ENCODE measurements around the gene FIGLA. TPM values are rescaled to one million over a fixed set of nuclear protein-coding genes. Genes with fewer than 3 reads are reported as not detected.
"Not testable (repeated sequence)": the region's sequence is repeated elsewhere in the genome, so short reads cannot be mapped to it uniquely, and the experiment has no call there.

The FIGLA gene
- polyA plus RNA-seq, 4 donors = not detected

DNA sequence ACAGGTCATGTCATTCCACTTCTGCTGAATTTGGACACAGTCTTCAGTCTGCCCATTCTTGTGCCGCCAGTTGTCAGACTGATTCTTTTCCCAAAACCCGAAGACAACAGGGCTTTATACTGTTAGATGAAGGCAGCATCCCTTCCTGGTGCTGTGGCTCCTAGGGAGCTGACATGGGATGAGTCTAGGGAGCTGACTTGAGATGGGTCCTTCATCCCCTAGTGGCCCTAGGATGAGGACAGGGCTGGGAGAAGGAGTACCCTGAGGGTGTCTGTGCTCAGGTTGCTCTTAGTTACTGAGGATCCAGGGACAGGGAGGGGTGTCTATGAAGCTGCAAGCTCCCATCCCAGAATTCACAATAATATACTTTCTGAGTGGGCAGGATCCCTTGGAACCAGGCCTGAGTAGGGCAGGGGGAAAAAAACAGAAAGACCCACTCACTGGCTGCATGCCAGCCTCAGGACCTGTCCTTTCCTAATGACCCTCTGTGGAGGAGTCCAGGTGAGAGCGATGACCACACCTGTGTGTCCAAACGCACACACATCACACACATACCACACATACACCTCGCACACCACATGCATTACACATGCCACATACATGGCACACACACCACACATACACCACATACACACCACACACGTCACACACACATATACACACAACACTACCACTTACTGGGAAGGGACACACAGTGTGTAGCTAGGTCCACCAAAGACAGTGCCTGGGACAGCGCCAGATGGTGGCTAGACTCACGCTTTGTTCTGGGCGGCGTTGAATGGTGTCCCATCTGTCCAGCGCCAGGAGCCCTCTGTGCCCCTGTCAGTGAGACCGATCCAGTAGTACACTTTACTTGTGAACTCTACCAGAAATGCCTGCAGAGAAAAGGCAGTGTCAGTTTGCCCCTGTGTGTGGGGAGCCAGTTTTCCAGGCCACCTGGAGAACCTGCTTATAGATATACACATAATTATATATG, 18.8 kb upstream of the FIGLA start:
- DNase-seq (ENCODE audit: low read depth in 4 of 4, low spot score in 3 of 4) = no peak

GRCh38 chr2:70807828-70808118, 17.3 kb upstream of the FIGLA start:
- no peak for DNase-seq (ENCODE audit: low read depth in 4 of 4, low spot score in 3 of 4)

DNA sequence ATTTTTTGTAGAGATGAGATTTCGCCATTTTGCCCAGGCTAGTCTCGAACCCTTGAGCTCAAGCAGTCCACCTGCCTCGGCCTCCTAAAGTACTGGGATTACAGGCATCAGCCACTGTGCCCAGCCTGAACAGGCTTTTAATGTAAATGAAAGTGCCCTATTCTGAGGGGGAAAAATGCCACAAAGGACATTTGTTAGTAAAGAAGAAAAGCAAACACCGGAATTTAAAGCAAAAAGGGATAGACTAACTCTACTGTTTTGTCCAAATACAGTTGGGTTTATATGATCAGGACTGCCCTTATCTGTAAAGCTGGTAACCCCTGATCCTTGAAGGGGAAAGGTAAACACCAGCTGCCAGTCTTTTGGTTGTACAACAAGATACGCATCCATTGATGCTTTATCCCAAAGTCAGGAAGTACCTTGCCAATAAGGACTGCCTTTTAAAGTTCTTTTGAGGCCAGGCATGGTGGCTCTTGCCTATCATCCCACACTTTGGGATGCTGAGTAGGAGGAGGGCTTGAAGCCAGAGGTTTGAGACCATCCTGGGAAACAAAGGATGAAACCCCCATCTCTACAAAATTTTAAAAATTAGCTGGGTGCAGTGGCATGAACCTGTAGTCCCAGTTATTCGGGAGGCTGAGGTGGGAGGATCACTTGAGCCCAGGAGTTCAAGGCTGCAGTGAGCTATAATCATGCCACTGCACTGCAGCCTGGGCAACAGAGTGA, 16.8 kb upstream of the FIGLA start:
- DNase-seq (ENCODE audit: low read depth in 4 of 4, low spot score in 3 of 4) = no peak

GRCh38 chr2:70806620-70807019, 16.2 kb upstream of the FIGLA start:
- no peak for DNase-seq (ENCODE audit: low read depth in 4 of 4, low spot score in 3 of 4)

DNA sequence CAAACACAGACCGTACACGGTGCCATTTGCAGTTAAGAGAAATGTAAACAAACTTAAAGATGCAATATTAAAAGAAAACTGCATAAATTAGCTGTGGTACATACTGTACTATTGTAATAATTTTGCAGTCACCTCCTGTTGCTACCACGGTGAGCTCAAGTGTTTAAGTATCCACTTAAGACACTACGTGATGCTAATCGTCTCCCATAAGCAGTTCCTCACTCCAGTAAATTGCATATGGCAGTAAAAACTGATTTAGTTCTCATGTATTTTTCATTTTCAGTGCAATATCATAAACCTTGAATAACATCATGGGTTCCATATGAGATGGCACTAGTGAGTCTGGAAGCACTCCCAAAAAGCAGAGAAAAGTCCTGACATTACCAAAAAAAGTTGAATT, 15.6 kb upstream of the FIGLA start:
- no peak for DNase-seq (ENCODE audit: low read depth in 4 of 4, low spot score in 3 of 4)

DNA sequence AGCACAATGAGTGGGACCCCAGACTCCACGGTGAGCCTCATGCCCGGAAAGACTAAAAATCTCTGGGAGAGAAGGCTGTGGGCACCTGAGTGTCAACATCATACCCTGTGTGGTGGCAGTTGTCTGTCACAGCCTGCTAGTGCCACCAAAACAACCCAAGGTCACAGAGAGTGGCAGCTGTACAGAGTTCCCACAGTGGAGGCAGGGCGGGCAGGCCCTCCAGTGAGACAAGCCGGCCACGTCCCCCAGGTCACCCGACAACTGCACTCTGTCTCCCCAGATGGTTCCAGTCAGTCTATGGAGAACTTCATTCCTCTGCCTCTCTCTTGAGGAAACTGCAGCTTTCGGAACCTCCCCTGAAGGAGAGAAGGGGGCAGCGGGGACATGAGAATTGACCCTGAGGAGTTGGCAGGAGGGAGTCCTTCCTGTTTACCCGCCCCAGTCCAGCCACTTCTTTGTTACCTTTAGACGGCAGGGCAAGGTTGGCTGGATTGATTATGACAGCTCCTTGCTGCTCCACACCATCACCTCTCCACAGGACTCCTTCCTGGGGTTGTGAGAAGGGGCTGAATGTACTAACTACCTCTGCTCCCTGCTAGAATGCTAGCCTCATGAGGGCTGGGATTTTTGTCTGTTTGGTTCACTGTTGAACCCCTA, 11.3 kb upstream of the FIGLA start:
- DNase-seq (ENCODE audit: low read depth in 4 of 4, low spot score in 3 of 4) = no peak

- no peak for DNase-seq (ENCODE audit: low read depth in 4 of 4, low spot score in 3 of 4)
These were observed 9.3 kb upstream of the FIGLA start for GRCh38 chr2:70799706-70800105.

GRCh38 chr2:70797996-70798395, 7.6 kb upstream of the FIGLA start:
- not testable (repeated sequence) for DNase-seq (ENCODE audit: low read depth in 4 of 4, low spot score in 3 of 4)

DNA sequence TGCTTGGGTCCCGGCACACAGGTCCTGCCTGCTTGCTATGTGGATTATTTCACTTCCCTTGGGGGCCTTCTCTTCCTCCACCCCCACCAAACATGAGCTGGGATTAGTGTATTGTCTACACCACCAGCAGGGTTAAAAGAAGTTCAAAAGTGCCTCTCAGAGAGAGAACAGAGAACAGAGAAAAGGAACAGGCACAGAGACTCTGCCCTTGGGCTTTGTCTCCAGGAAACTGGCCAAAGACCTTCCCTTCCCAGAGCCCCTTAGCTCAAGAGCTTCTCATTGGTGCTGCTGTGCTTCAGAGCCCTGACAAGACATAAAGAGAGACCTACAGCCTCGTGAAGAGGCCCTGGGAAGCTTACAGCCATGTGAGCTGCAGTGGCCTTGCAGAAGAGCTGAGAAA, 7.1 kb upstream of the FIGLA start:
- DNase-seq (ENCODE audit: low read depth in 4 of 4, low spot score in 3 of 4) = no peak

GRCh38 chr2:70796262-70796661, 5.8 kb upstream of the FIGLA start:
- no peak for DNase-seq (ENCODE audit: low read depth in 4 of 4, low spot score in 3 of 4)

GRCh38 chr2:70795164-70795995, 4.9 kb upstream of the FIGLA start:
- DNase-seq (ENCODE audit: low read depth in 4 of 4, low spot score in 3 of 4) = no peak

DNA sequence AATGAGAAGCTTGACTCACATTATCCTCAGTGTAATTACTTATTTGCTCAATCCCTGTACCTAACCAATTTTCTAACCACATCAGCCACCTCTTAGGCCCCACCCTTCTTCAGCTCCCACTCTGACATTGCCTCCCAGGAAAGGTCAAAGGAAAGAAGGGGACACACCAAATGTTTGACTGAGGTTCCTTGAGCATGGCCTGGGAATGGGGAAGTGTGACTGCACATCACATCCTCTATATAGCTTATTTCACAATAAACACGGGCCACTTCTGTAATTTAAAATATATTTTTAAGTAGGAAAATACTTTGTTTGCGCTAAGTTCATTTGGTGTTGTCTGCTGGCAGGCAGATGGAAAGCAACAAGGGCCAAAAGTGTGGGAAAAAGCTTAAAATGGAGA, 3.0 kb upstream of the FIGLA start:
- no peak for DNase-seq (ENCODE audit: low read depth in 4 of 4, low spot score in 3 of 4)

DNA sequence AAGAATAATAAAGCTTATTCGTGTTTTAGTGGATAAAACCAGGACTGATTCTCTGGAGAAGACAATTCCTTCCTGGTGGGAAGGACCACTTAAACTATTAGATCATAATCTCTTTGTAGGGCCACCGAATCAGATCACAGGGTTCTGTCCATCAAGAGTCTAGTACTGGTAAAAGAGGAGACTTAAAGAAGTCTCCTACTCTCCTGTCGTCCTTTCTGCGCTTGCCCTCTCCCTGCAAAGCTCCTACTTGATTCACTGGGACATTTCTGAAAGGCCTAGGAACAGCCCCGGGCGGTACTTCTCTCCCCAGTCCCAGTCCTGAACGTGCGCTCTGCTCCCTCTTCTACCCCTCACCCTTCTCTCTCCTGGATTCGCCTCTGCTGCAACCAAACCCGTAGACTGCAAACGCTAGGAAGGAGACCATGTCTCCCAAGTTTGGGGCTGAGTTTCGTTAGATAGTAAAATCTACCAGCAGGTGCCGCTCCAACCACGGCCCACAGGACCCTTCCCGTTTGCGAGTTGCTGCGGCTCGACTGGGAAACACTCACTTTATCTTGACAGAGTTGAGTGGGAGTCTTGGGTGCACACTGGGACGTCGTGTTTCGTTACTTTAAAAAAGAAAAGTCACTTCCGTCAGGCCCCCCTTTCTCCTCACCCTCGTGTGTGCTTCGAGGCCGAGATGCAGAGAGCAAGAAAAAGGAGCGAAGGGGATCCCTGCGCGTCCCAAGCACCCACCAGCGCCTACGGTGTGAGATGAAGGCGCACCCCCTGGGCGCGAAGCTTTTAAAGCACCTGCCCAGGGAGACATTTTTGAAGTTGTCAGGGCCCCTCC, 923 bp downstream of the FIGLA start:
- no peak for DNase-seq (ENCODE audit: low read depth in 4 of 4, low spot score in 3 of 4)

- no peak for DNase-seq (ENCODE audit: low read depth in 4 of 4, low spot score in 3 of 4)
These were observed 5.1 kb downstream of the FIGLA start for GRCh38 chr2:70785137-70785911.

- DNase-seq (ENCODE audit: low read depth in 4 of 4, low spot score in 3 of 4) = no peak
These were observed 6.1 kb downstream of the FIGLA start for GRCh38 chr2:70784320-70784719.

DNA sequence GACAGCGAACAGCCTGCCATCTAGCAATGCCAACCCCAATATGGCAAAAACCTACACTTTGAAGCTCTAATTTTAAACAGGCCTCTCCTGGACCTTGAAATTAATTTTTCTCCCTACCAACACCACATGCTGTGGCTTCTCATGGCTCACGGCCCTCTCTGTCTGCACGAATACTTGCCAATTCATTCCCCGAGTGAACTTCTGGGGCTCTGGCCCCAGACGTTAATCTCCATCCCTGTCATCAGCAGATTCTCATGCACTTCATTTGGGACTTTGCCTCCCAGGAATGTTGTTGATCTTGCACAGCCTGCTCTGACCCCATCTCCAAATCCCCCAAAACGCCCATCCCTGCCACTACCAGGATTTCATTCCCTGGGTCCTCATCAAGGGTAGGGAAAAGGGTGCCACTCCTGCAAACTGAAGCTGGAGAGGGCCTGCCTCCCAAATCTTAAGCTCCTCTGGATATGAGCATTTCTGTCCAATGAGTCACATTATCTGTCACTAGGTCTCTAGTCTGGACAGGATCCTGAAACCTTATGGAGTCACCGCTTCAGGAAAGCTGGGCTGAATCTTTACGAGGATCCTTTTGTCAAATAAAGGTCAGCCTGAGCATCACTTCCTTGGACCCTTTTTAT, 10.4 kb downstream of the FIGLA start:
- DNase-seq (ENCODE audit: low read depth in 4 of 4, low spot score in 3 of 4) = no peak

DNA sequence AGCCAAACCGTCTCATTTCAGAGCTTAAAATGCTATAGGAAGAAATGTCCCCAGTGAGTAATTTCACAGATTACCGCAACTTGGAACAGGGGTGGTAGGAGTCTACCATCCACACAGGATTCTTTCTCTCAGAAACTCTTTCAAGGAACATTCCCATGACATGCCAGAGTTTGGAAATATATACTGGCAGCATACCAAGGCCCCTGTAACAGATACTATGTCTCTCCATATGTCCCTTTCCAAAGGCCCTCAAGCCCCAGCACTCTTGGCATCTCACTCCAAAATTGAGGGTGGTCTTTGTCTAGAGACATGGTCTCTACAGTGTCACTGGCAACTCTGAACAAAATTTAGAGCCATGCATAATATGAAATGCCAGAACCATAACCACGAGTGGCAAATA, 11.0 kb downstream of the FIGLA start:
- DNase-seq (ENCODE audit: low read depth in 4 of 4, low spot score in 3 of 4) = no peak

GRCh38 chr2:70778676-70779075, 11.8 kb downstream of the FIGLA start:
- no peak for DNase-seq (ENCODE audit: low read depth in 4 of 4, low spot score in 3 of 4)

DNA sequence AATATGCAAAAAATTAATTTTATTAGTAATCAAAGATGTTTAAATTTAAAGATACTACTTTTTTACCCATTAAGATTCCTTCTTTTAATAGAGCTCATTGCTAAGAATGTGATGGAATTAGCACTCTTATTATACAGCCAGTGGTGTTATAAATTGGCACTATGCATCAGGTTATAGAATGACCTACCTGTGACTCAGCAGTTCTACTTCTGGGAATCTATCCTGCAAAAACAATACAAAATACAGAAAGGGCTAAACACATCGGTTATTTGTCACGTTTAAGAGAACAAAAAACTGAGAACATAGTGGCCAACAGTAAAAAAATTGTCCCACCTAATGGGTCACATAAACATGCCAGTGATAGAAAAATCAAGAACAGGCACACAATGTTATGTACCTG, 13.0 kb downstream of the FIGLA start:
- DNase-seq (ENCODE audit: low read depth in 4 of 4, low spot score in 3 of 4) = no peak

Data from left renal pelvis (tissue), 4 donors.